ENCODE measurements around the gene NEUROG1.

GRCh38 chr5:135549413-135549812, 13.6 kb upstream of the NEUROG1 start:
- TF ChIP-seq EP300 (IDR thresholded peaks at IDR 0.05): no peak
- TF ChIP-seq CTCF (IDR thresholded peaks at IDR 0.05): no peak
- TF ChIP-seq POLR2A (IDR thresholded peaks at IDR 0.05): no peak

All from tibial nerve (tissue), 4 donors.